ENCODE measurements around the gene PFKFB2.

The PFKFB2 gene

GRCh38 chr1:207089627-207090355 is 36.7 kb downstream of the PFKFB2 start:
- no peak for DNase-seq (ENCODE audit: low read depth)

GRCh38 chr1:207091200-207091908 is 38.3 kb downstream of the PFKFB2 start:
- DNase-seq (ENCODE audit: low read depth) = no peak

- no peak for DNase-seq (ENCODE audit: low read depth)
Measured at GRCh38 chr1:207093944-207094343, 40.9 kb downstream of the PFKFB2 start.

GRCh38 chr1:207097871-207098324 is 44.8 kb downstream of the PFKFB2 start:
- no peak for DNase-seq (ENCODE audit: low read depth)

- DNase-seq (ENCODE audit: low read depth) = no peak
Measured at GRCh38 chr1:207101720-207102119, 48.6 kb downstream of the PFKFB2 start.

- no peak for DNase-seq (ENCODE audit: low read depth)
Measured at GRCh38 chr1:207102146-207102545, 49.1 kb downstream of the PFKFB2 start.

- no peak for DNase-seq (ENCODE audit: low read depth)
Measured at GRCh38 chr1:207102659-207103058, 49.6 kb downstream of the PFKFB2 start.

GRCh38 chr1:207103892-207104373 is 50.9 kb downstream of the PFKFB2 start, which contains the start of gene C4BPA:
Gene C4BPA, plus strand, starts transcription at chr1:207104233. Its CDS starts 8,793 bp downstream, at chr1:207113026.
- no peak for DNase-seq (ENCODE audit: low read depth)

- no peak for DNase-seq (ENCODE audit: low read depth)
Measured at GRCh38 chr1:207109004-207109403, 55.9 kb downstream of the PFKFB2 start.

- no peak for DNase-seq (ENCODE audit: low read depth)
Measured at GRCh38 chr1:207112616-207113296, 59.7 kb downstream of the PFKFB2 start.

- no peak for DNase-seq (ENCODE audit: low read depth)
Measured at GRCh38 chr1:207115269-207115668, 62.2 kb downstream of the PFKFB2 start.

GRCh38 chr1:207124389-207124788 is 71.3 kb downstream of the PFKFB2 start:
- no peak for DNase-seq (ENCODE audit: low read depth)

GRCh38 chr1:207128336-207128921 is 75.4 kb downstream of the PFKFB2 start:
- DNase-seq (ENCODE audit: low read depth) = no peak

- no peak for DNase-seq (ENCODE audit: low read depth)
Measured at GRCh38 chr1:207129053-207129452, 76.0 kb downstream of the PFKFB2 start.

All from activated T-cell treated with anti-CD3 and anti-CD28 coated beads for 1 hour (primary cell).